B cell (primary cell): ENCODE data around the gene DENND4C.

ENCODE experiments used
- CTCF ChIP-seq: fragments of 200-600 bp; IDR thresholded peaks from one replicate; pipeline ENCODE4 v1.8.0; 2022; ENCODE audit warnings: antibody characterized with exemption, mild to moderate bottlenecking
- EZH2 ChIP-seq: IDR thresholded peaks from 2 replicates; pipeline ENCODE4 v1.6.1; 2012; ENCODE audit warnings: borderline replicate concordance, low read depth, mild to moderate bottlenecking, moderate library complexity, low read length; ENCODE audit not compliant: insufficient read depth, poor library complexity, severe bottlenecking

GRCh38 chr9:19269582-19269981 lies 39.1 kb downstream of the DENND4C start:
- TF ChIP-seq CTCF (no peak), EZH2 (no peak)
